ENCODE measurements around the gene UCMA.
"Not testable (repeated sequence)": the region's sequence is repeated elsewhere in the genome, so short reads cannot be mapped to it uniquely, and the experiment has no call there.

Gene UCMA

DNA sequence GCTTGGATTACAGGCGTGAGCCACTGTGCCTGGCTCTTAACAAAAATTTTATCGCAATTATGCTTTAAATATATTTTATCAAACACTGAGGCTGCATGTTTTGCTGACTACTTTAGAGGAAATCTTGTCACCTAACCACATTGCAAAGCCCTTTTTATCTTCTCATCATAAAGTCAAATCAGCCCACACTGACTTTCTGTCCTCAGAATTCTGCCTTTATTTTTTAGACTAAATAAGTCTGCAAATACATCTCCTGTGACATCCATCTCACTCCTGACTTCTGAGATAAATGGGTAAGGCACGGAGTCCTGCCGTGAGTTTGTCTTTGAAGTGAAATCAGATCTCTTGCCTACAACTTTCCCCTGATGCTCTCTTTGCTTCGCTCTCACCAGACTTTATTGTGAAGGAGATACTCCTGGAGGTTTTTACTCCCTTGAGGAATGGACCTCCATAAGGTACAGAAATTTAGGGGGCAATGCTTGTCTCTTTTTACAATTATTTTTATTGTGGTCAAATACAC lies 23.5 kb upstream of the UCMA start:
- Histone ChIP-seq H3K9ac (ENCODE audit: low read length in 2 of 2) (no peak overlapping the region), H3K4me3 (ENCODE audit: low read length in 2 of 2) (no peak overlapping the region), H3K27me3 (ENCODE audit: control insufficient read depth in 1 of 2, insufficient read depth in 2 of 2, low read length in 2 of 2) (no peaks in the 10 kb centered on the region), H3K36me3 (ENCODE audit: control insufficient read depth in 2 of 2, insufficient read depth in 2 of 2, low read length in 2 of 2) (no peaks in the 10 kb centered on the region), H3K9me3 (ENCODE audit: control insufficient read depth in 2 of 2, low read length in 2 of 2) (no peaks in the 10 kb centered on the region), H3K27ac (ENCODE audit: low read length) (no peak overlapping the region), H3K4me1 (ENCODE audit: control insufficient read depth, insufficient read depth, low read length) (no peaks in the 10 kb centered on the region)

DNA sequence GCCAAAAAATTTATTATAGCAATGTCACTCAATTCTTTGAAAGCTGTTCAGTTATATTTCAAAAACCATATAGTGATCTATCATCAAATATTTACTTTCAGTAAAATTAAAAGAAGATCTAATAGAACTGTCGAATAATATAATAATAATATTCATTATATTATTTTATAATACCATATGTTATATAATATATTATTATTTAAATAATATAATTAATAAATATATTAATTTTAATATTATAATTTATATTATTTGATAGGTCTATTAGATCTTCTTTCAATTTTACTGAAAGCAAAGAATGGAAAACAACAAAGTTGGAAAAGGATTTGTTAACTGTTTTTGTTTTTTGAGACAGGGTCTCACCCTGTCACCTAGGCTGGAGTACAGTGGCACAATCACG lies 22.5 kb upstream of the UCMA start:
- Histone ChIP-seq H3K27ac (ENCODE audit: low read length) (no peak overlapping the region), H3K4me1 (ENCODE audit: control insufficient read depth, insufficient read depth, low read length) (no peaks in the 10 kb centered on the region), H3K9me3 (ENCODE audit: control insufficient read depth in 2 of 2, low read length in 2 of 2) (no peaks in the 10 kb centered on the region), H3K4me3 (ENCODE audit: low read length in 2 of 2) (no peak overlapping the region), H3K27me3 (ENCODE audit: control insufficient read depth in 1 of 2, insufficient read depth in 2 of 2, low read length in 2 of 2) (no peaks in the 10 kb centered on the region), H3K36me3 (ENCODE audit: control insufficient read depth in 2 of 2, insufficient read depth in 2 of 2, low read length in 2 of 2) (no peaks in the 10 kb centered on the region), H3K9ac (ENCODE audit: low read length in 2 of 2) (no peak overlapping the region)

DNA sequence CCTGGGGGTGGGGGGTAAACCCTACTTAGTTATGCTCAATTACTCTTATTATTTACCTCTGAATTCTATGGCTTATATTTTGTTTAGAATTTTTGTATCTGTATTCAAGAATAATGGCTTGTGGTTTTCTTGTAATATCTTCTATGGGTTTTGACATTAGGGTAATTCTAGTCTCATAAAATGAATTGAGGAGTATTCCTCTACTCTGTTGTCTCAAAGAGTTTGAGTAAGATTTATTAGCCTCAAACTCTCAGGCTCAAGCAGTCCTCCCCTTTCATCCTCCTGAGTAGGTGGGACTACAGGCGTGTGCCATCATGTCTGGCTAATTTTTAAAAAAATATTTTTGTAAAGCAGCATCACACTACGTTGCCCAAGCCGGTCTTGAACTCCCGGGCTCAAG lies 19.6 kb upstream of the UCMA start:
- H3K9me3 ChIP-seq (ENCODE audit: control insufficient read depth in 2 of 2, low read length in 2 of 2): no peaks in the 10 kb centered on the region
- H3K27ac ChIP-seq (ENCODE audit: low read length): no peak overlapping the region
- H3K9ac ChIP-seq (ENCODE audit: low read length in 2 of 2): no peak overlapping the region
- H3K36me3 ChIP-seq (ENCODE audit: control insufficient read depth in 2 of 2, insufficient read depth in 2 of 2, low read length in 2 of 2): no peaks in the 10 kb centered on the region
- H3K4me1 ChIP-seq (ENCODE audit: control insufficient read depth, insufficient read depth, low read length): no peaks in the 10 kb centered on the region
- no peak overlapping the region for H3K4me3 ChIP-seq (ENCODE audit: low read length in 2 of 2)
- H3K27me3 ChIP-seq (ENCODE audit: control insufficient read depth in 1 of 2, insufficient read depth in 2 of 2, low read length in 2 of 2): no peaks in the 10 kb centered on the region

DNA sequence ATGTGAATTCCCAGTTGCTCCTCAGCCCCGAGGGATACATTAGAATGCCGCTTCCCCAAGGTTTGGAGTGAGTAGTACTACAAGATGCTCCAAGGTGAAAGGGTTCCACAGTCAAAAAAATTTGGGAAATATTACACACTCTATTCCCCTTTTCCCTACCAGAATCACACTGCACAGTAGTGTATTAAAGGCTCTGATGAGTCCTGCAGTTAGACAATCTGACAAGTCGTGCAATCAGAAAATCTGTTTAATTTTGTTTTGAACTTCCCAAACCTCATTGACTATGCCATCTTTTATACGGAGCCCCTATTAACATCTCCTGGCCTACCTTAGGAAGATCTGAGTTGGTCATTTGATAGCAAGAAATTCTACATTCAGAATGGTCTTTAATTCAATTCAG lies 13.6 kb upstream of the UCMA start:
- no peaks in the 10 kb centered on the region for H3K36me3 ChIP-seq (ENCODE audit: control insufficient read depth in 2 of 2, insufficient read depth in 2 of 2, low read length in 2 of 2)
- no peak overlapping the region for H3K4me3 ChIP-seq (ENCODE audit: low read length in 2 of 2)
- no peak overlapping the region for H3K9ac ChIP-seq (ENCODE audit: low read length in 2 of 2)
- H3K27me3 ChIP-seq (ENCODE audit: control insufficient read depth in 1 of 2, insufficient read depth in 2 of 2, low read length in 2 of 2): no peaks in the 10 kb centered on the region
- no peaks in the 10 kb centered on the region for H3K4me1 ChIP-seq (ENCODE audit: control insufficient read depth, insufficient read depth, low read length)
- no peak overlapping the region for H3K27ac ChIP-seq (ENCODE audit: low read length)
- H3K9me3 ChIP-seq (ENCODE audit: control insufficient read depth in 2 of 2, low read length in 2 of 2): no peaks in the 10 kb centered on the region

DNA sequence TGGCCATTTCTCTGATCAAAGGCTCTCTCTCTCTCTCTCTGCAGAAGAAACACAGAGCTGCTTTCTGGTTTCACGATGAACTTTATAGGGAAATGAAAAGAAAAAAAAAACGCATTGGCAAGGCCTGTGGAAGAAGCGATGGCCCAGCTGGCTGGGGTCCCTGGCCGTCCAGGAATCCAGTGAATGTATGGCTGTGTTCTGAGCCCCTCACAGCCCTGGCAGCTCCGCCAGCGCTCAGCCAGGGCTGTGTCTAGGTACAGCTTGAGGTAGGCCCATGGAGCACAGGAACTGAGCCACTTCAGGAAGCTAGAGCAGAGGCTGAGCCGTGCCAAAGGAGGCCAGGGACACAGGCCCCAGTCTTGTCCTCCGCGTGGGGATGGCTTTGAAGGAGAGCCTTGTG lies 13.1 kb upstream of the UCMA start:
- H3K36me3 ChIP-seq (ENCODE audit: control insufficient read depth in 2 of 2, insufficient read depth in 2 of 2, low read length in 2 of 2): no peaks in the 10 kb centered on the region
- H3K4me3 ChIP-seq (ENCODE audit: low read length in 2 of 2): no peak overlapping the region
- H3K4me1 ChIP-seq (ENCODE audit: control insufficient read depth, insufficient read depth, low read length): no peaks in the 10 kb centered on the region
- no peak overlapping the region for H3K9ac ChIP-seq (ENCODE audit: low read length in 2 of 2)
- no peak overlapping the region for H3K27ac ChIP-seq (ENCODE audit: low read length)
- no peaks in the 10 kb centered on the region for H3K27me3 ChIP-seq (ENCODE audit: control insufficient read depth in 1 of 2, insufficient read depth in 2 of 2, low read length in 2 of 2)
- no peaks in the 10 kb centered on the region for H3K9me3 ChIP-seq (ENCODE audit: control insufficient read depth in 2 of 2, low read length in 2 of 2)

DNA sequence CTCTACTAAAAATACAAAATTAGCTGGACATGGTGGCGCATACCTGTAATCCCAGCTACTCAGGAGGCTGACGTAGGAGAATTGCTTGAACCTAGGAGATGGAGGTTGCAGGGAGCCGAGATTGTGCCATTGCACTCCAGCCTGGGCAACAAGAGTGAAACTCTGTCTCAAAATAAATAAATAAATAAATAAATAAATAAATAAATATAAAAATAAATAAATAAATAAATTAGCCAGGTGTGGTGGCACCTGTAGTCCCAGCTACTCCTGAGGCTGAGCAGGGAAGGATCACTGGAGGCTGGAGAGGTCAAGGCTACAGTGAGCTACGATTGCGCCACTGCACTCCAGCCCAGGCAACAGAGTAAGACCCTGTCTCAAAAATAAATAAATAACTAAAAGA lies 8.1 kb upstream of the UCMA start:
- not testable (repeated sequence) for H3K27me3 ChIP-seq (ENCODE audit: control insufficient read depth in 1 of 2, insufficient read depth in 2 of 2, low read length in 2 of 2); H3K27ac ChIP-seq (ENCODE audit: low read length); H3K4me1 ChIP-seq (ENCODE audit: control insufficient read depth, insufficient read depth, low read length); H3K4me3 ChIP-seq (ENCODE audit: low read length in 2 of 2); H3K9ac ChIP-seq (ENCODE audit: low read length in 2 of 2); H3K9me3 ChIP-seq (ENCODE audit: control insufficient read depth in 2 of 2, low read length in 2 of 2); H3K36me3 ChIP-seq (ENCODE audit: control insufficient read depth in 2 of 2, insufficient read depth in 2 of 2, low read length in 2 of 2)

DNA sequence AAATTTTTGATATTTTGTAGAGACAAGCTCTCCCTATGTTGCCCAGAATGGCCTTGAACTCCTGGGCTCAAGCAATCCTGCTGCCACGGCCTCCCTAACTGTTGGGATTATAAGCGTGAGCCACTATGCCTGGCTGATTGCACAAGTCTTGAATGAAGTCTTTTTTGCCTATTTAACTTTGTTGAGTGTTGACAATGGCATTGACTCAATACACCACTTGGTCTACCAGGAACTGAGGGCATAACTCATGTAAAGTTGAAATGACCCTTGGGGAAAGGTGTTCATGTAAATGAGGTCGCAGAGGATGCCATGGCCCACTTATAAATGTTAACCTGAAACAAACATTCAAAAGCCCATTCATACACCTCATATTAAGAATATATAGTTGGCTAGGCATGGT lies 7.4 kb upstream of the UCMA start:
- no peaks in the 10 kb centered on the region for H3K9me3 ChIP-seq (ENCODE audit: control insufficient read depth in 2 of 2, low read length in 2 of 2)
- H3K4me1 ChIP-seq (ENCODE audit: control insufficient read depth, insufficient read depth, low read length): no peaks in the 10 kb centered on the region
- no peak overlapping the region for H3K4me3 ChIP-seq (ENCODE audit: low read length in 2 of 2)
- H3K36me3 ChIP-seq (ENCODE audit: control insufficient read depth in 2 of 2, insufficient read depth in 2 of 2, low read length in 2 of 2): no peaks in the 10 kb centered on the region
- H3K27ac ChIP-seq (ENCODE audit: low read length): no peak overlapping the region
- H3K27me3 ChIP-seq (ENCODE audit: control insufficient read depth in 1 of 2, insufficient read depth in 2 of 2, low read length in 2 of 2): no peaks in the 10 kb centered on the region
- H3K9ac ChIP-seq (ENCODE audit: low read length in 2 of 2): no peak overlapping the region

DNA sequence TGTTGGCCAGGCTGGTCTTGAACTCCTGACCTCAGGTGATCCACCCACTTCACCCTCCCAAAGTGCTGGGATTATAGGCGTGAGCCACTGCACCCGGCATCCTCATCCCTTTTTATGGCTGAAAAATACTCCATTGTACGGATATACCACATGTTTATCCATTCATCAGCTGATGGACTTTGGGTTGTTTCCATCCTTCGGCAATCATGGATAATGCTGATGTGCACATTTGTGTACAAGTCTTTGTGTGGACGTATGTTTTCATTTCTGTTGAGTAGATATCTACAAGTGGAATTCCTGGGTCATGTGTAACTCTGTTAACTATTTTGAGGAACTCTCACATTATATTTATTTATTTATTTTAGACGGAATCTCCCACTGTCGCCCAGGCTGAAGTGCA lies 5.7 kb upstream of the UCMA start:
- Histone ChIP-seq H3K9me3 (ENCODE audit: control insufficient read depth in 2 of 2, low read length in 2 of 2) (no peaks in the 10 kb centered on the region), H3K27ac (ENCODE audit: low read length) (no peak overlapping the region), H3K4me3 (ENCODE audit: low read length in 2 of 2) (no peak overlapping the region), H3K27me3 (ENCODE audit: control insufficient read depth in 1 of 2, insufficient read depth in 2 of 2, low read length in 2 of 2) (no peaks in the 10 kb centered on the region), H3K9ac (ENCODE audit: low read length in 2 of 2) (no peak overlapping the region), H3K4me1 (ENCODE audit: control insufficient read depth, insufficient read depth, low read length) (no peaks in the 10 kb centered on the region), H3K36me3 (ENCODE audit: control insufficient read depth in 2 of 2, insufficient read depth in 2 of 2, low read length in 2 of 2) (no peaks in the 10 kb centered on the region)

DNA sequence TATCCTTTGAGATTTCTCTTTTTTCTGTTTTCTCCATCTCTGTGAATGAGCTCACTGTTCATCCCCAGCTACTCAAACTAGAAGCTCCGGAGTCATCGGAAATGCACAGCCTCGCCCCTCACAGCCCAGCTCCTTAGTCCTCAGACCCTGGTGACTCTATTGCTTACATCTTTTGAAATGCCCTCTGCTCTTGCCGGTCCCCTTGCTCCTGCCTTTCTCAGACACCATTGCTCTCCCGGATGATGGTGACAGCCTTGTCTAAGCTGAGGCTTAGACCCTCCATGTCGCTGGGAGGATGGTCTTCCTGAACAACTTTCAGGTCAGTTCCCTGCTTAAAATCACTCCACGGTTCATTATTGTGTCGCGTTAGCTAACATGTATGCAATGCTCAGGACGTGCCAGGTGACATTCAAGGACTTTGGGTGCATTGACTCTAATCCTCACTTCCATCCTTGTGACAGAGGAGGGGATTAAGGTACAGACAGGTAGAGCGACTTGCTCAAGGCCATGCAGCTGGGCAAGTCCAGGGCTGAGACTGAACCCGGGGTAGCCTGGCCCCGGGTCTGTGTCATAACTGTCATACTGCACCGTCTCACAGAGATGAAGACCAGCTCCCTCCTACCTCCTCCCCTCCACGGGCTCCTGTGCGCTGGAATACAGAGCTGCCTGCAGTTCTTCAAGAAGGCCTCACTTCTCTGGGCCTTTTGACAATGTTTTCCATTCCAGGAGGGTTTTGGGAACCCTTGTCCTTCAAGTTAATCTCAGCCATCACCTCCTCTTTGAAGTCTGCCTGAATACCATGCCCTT lies 4.3 kb upstream of the UCMA start:
- H3K27ac ChIP-seq (ENCODE audit: low read length): no peak overlapping the region
- no peak overlapping the region for H3K9ac ChIP-seq (ENCODE audit: low read length in 2 of 2)
- H3K27me3 ChIP-seq (ENCODE audit: control insufficient read depth in 1 of 2, insufficient read depth in 2 of 2, low read length in 2 of 2): peaks cover 0 to 6% of the 10 kb centered on the region in 2 donors
- no peak overlapping the region for H3K4me3 ChIP-seq (ENCODE audit: low read length in 2 of 2)
- no peaks in the 10 kb centered on the region for H3K36me3 ChIP-seq (ENCODE audit: control insufficient read depth in 2 of 2, insufficient read depth in 2 of 2, low read length in 2 of 2)
- H3K9me3 ChIP-seq (ENCODE audit: control insufficient read depth in 2 of 2, low read length in 2 of 2): no peaks in the 10 kb centered on the region
- no peaks in the 10 kb centered on the region for H3K4me1 ChIP-seq (ENCODE audit: control insufficient read depth, insufficient read depth, low read length)

DNA sequence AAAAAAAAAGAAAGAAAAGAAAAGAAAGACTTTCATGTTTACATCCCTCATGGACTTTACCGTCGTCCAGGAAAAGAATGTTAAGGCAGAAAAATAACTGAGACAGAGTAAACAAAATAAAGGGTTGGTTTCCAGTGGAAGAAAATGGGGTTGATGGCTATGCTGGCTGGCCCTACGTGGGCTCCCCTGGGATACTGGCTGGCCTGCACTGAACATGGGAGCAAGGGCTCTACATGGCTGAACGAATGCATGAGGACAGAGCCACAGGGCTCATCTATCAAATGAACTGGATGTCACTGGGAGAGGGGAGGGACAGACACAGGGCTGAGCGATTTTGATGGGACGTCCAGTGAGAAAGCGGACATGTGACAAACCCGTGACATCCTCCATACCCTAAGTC lies 2.5 kb upstream of the UCMA start:
- Histone ChIP-seq H3K9me3 (ENCODE audit: control insufficient read depth in 2 of 2, low read length in 2 of 2) (no peaks in the 10 kb centered on the region), H3K27ac (ENCODE audit: low read length) (no peak overlapping the region), H3K4me3 (ENCODE audit: low read length in 2 of 2) (no peak overlapping the region), H3K27me3 (ENCODE audit: control insufficient read depth in 1 of 2, insufficient read depth in 2 of 2, low read length in 2 of 2) (peaks cover 5 to 6% of the 10 kb centered on the region in 2 donors), H3K4me1 (ENCODE audit: control insufficient read depth, insufficient read depth, low read length) (no peaks in the 10 kb centered on the region), H3K9ac (ENCODE audit: low read length in 2 of 2) (no peak overlapping the region), H3K36me3 (ENCODE audit: control insufficient read depth in 2 of 2, insufficient read depth in 2 of 2, low read length in 2 of 2) (no peaks in the 10 kb centered on the region)

DNA sequence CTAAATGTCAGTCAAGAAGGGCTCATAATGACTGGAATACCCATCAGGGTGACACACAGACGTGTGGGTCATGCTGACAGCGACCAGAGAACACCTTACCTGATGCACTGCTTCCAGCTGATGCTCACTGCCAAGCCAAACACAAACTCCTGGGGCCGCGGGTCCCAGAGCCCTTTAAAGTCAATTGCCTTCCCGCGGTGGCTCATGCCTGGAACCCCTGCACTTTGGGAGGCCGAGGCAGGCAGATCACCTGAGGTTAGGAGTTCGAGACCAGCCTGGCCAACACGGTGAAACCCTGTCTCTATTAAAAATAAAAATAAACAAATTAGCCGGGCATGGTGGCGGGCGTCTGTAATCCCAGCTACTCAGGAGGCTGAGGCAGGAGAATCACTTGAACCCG lies 562 bp upstream of the UCMA start:
- not testable (repeated sequence) for H3K9me3 ChIP-seq (ENCODE audit: control insufficient read depth in 2 of 2, low read length in 2 of 2); H3K4me1 ChIP-seq (ENCODE audit: control insufficient read depth, insufficient read depth, low read length); H3K27ac ChIP-seq (ENCODE audit: low read length); H3K36me3 ChIP-seq (ENCODE audit: control insufficient read depth in 2 of 2, insufficient read depth in 2 of 2, low read length in 2 of 2); H3K9ac ChIP-seq (ENCODE audit: low read length in 2 of 2); H3K4me3 ChIP-seq (ENCODE audit: low read length in 2 of 2); H3K27me3 ChIP-seq (ENCODE audit: control insufficient read depth in 1 of 2, insufficient read depth in 2 of 2, low read length in 2 of 2)

Measured in stomach smooth muscle (tissue), 2 donors.